Keratinocyte (primary cell): ENCODE measurements around the gene ANXA4.

Source experiments
- CTCF ChIP-seq, 3 experiments: IDR thresholded peaks in 1 of 3; conservative IDR thresholded peaks in 1 of 3; optimal IDR thresholded peaks in 1 of 3; 2 replicates in 2 of 3; 3 replicates in 1 of 3; pipeline versions ENCODE3 to v1.5.1; 2011; ENCODE audit warnings: low read length in 3 of 3, mild to moderate bottlenecking in 3 of 3, moderate library complexity in 2 of 3, control low read depth in 1 of 3, inconsistent platforms in 1 of 3; ENCODE audit not compliant: insufficient read depth in 2 of 3; ENCODE audit errors: extremely low read depth in 1 of 3
- EZH2 ChIP-seq: IDR thresholded peaks from one replicate; pipeline ENCODE4 v1.6.1; 2012; ENCODE audit warnings: inconsistent platforms, mild to moderate bottlenecking, low read length, moderate library complexity

- TF ChIP-seq CTCF (optimal IDR thresholded peaks at IDR 0.05 in 1 of 3, IDR thresholded peaks at IDR 0.05 in 1 of 3, conservative IDR thresholded peaks at IDR 0.05 in 1 of 3; ENCODE audit: extremely low read depth in 1 of 3, insufficient read depth in 2 of 3, low read length in 3 of 3) (no peak), EZH2 (no peak)
Observed at GRCh38 chr2:69755862-69756467, 14.0 kb downstream of the ANXA4 start.
